HG03066 (cell line): ENCODE data around the gene ABI3BP.
"Not testable (repeated sequence)": the region's sequence is repeated elsewhere in the genome, so short reads cannot be mapped to it uniquely, and the experiment has no call there.

Experiments used
- ATAC-seq: cut with Tn5 transposase; IDR thresholded peaks from one replicate; pipeline ENCODE4 v1.9.1; 2021; ENCODE audit warnings: low read depth; ENCODE audit not compliant: unreplicated experiment

ABI3BP gene

GRCh38 chr3:100993309-100993708 lies at the start of gene ABI3BP:
Gene ABI3BP, minus strand, starts transcription at chr3:100993421. Its CDS starts 37 bp downstream, at chr3:100993384.
- ATAC-seq: no peak

GRCh38 chr3:101039285-101039684 lies 46.1 kb upstream of the ABI3BP start:
- ATAC-seq: no peak

GRCh38 chr3:101038880-101039279 lies 45.7 kb upstream of the ABI3BP start:
- ATAC-seq: no peak

GRCh38 chr3:101038393-101038792 lies 45.2 kb upstream of the ABI3BP start:
- ATAC-seq: no peak

GRCh38 chr3:101037613-101038012 lies 44.4 kb upstream of the ABI3BP start:
- ATAC-seq: no peak

- no peak for ATAC-seq
These were observed 43.5 kb upstream of the ABI3BP start for GRCh38 chr3:101036676-101037075.

GRCh38 chr3:101036213-101036618 lies 43.0 kb upstream of the ABI3BP start:
- ATAC-seq: no peak

- no peak for ATAC-seq
These were observed 34.1 kb upstream of the ABI3BP start for GRCh38 chr3:101027286-101027685.

- ATAC-seq: no peak
These were observed 33.7 kb upstream of the ABI3BP start for GRCh38 chr3:101026881-101027280.

- no peak for ATAC-seq
These were observed 33.0 kb upstream of the ABI3BP start for GRCh38 chr3:101026244-101026643.

GRCh38 chr3:101020351-101021015 lies 27.3 kb upstream of the ABI3BP start:
- ATAC-seq: no peak

- no peak for ATAC-seq
These were observed 23.8 kb upstream of the ABI3BP start for GRCh38 chr3:101017017-101017416.

- not testable (repeated sequence) for ATAC-seq
These were observed 19.1 kb upstream of the ABI3BP start for GRCh38 chr3:101012312-101012711.

GRCh38 chr3:101011136-101011535 lies 17.9 kb upstream of the ABI3BP start:
- no peak for ATAC-seq

GRCh38 chr3:101010296-101010695 lies 17.1 kb upstream of the ABI3BP start:
- ATAC-seq: no peak

GRCh38 chr3:101009386-101009785 lies 16.2 kb upstream of the ABI3BP start:
- ATAC-seq: no peak

GRCh38 chr3:100999160-100999559 lies 5.9 kb upstream of the ABI3BP start:
- no peak for ATAC-seq

GRCh38 chr3:100994809-100995208 lies 1.6 kb upstream of the ABI3BP start:
- ATAC-seq: no peak

GRCh38 chr3:100994187-100994586 lies 966 bp upstream of the ABI3BP start:
- ATAC-seq: no peak

- no peak for ATAC-seq
These were observed 799 bp downstream of the ABI3BP start for GRCh38 chr3:100992231-100993012.

GRCh38 chr3:100988080-100988479 lies 5.1 kb downstream of the ABI3BP start:
- ATAC-seq: no peak

- no peak for ATAC-seq
These were observed 8.9 kb downstream of the ABI3BP start for GRCh38 chr3:100984308-100984707.
